ENCODE measurements around the gene TRAPPC3.

- no peak for TF ChIP-seq CTCF (IDR thresholded peaks at IDR 0.05)
- no peak for TF ChIP-seq POLR2A (IDR thresholded peaks at IDR 0.05)
Observed at GRCh38 chr1:36182734-36183133, 33.4 kb upstream of the TRAPPC3 start.
